Activated naive CD8-positive, alpha-beta T cell treated with anti-CD3 and anti-CD28 coated beads for 36 hours (primary cell): ENCODE results near the gene NADK. TPM values are rescaled to one million over a fixed set of nuclear protein-coding genes. Genes with fewer than 3 reads are reported as not detected.
A peak's percentile ranks its signal among the peaks of the same experiment; 100 is the strongest.
"Not testable (repeated sequence)": the region's sequence is repeated elsewhere in the genome, so short reads cannot be mapped to it uniquely, and the experiment has no call there.

Experiments used
- DNase-seq: peaks from one replicate; pipeline ENCODE4 v3.0.0; 2021
- H3K27ac Mint-ChIP-seq: one replicate; pipeline ENCODE4 v1.8.0; 2022; ENCODE audit warnings: mild to moderate bottlenecking, moderate library complexity, mixed read lengths
- H3K27me3 Mint-ChIP-seq: one replicate; pipeline ENCODE4 v1.8.0; 2022; ENCODE audit warnings: mild to moderate bottlenecking, mixed read lengths
- H3K36me3 Mint-ChIP-seq: one replicate; pipeline ENCODE4 v1.8.0; 2021; ENCODE audit warnings: mild to moderate bottlenecking, mixed read lengths
- H3K4me1 Mint-ChIP-seq: one replicate; pipeline ENCODE4 v1.8.0; 2021; ENCODE audit warnings: mixed read lengths
- H3K4me3 Mint-ChIP-seq: one replicate; pipeline ENCODE4 v1.8.0; 2022; ENCODE audit warnings: mild to moderate bottlenecking, moderate library complexity, mixed read lengths
- H3K9me3 Mint-ChIP-seq: one replicate; pipeline ENCODE4 v1.8.0; 2022; ENCODE audit warnings: mixed read lengths
- total RNA-seq, 2 experiments: library from RNA; stranded (reverse); gene quantifications; one replicate each; pipeline ENCODE4 v1.2.3, GENCODE V29; 2021

The NADK gene
- total RNA-seq, 2 experiments from 2014 or later = 74.7 to 77.1 TPM

GRCh38 chr1:1749941-1750340, 28.3 kb downstream of the NADK start:
- not testable (repeated sequence) for H3K27me3 Mint-ChIP-seq

GRCh38 chr1:1748686-1749321, 29.5 kb downstream of the NADK start:
- Mint-ChIP-seq H3K36me3 (no peaks in the 10 kb centered on the region), H3K4me3 (peak overlapping the region; percentile 34), H3K9me3 (no peaks in the 10 kb centered on the region), H3K27ac (no peak overlapping the region), H3K4me1 (peaks cover 5% of the 10 kb centered on the region), H3K27me3 (no peaks in the 10 kb centered on the region)
- DNase-seq = no peak

More at GRCh38 chr1:1749941-1750340, 28.3 kb downstream of the NADK start:
- not testable (repeated sequence) for H3K4me1 Mint-ChIP-seq, H3K4me3 Mint-ChIP-seq, H3K27ac Mint-ChIP-seq, H3K36me3 Mint-ChIP-seq, H3K9me3 Mint-ChIP-seq, DNase-seq

- not testable (repeated sequence) for H3K27me3 Mint-ChIP-seq, H3K27ac Mint-ChIP-seq, H3K9me3 Mint-ChIP-seq, H3K4me1 Mint-ChIP-seq, DNase-seq, H3K36me3 Mint-ChIP-seq
- peak overlapping the region; percentile 22 for H3K4me3 Mint-ChIP-seq
Observed at GRCh38 chr1:1746566-1746909, 31.7 kb downstream of the NADK start.

- H3K27ac Mint-ChIP-seq = peak overlapping the region; percentile 90
- H3K9me3 Mint-ChIP-seq, H3K36me3 Mint-ChIP-seq, H3K27me3 Mint-ChIP-seq, H3K4me1 Mint-ChIP-seq: not testable (repeated sequence)
- peak overlapping the region; percentile 69 for H3K4me3 Mint-ChIP-seq
- DNase-seq = peak; percentile 89
Observed at GRCh38 chr1:1745651-1746565, 32.4 kb downstream of the NADK start.

GRCh38 chr1:1742529-1742928, 35.7 kb downstream of the NADK start:
- DNase-seq, H3K36me3 Mint-ChIP-seq, H3K9me3 Mint-ChIP-seq, H3K27ac Mint-ChIP-seq, H3K27me3 Mint-ChIP-seq, H3K4me1 Mint-ChIP-seq: not testable (repeated sequence)
- peak overlapping the region; percentile 22 for H3K4me3 Mint-ChIP-seq

GRCh38 chr1:1741013-1741412, 37.3 kb downstream of the NADK start:
- H3K4me1 Mint-ChIP-seq, H3K27ac Mint-ChIP-seq, H3K27me3 Mint-ChIP-seq, H3K4me3 Mint-ChIP-seq, H3K36me3 Mint-ChIP-seq, H3K9me3 Mint-ChIP-seq, DNase-seq: not testable (repeated sequence)

- not testable (repeated sequence) for H3K9me3 Mint-ChIP-seq, DNase-seq, H3K36me3 Mint-ChIP-seq
Observed at GRCh38 chr1:1738799-1739337, 39.4 kb downstream of the NADK start.

GRCh38 chr1:1737675-1738590, 40.3 kb downstream of the NADK start:
- H3K36me3 Mint-ChIP-seq, H3K4me1 Mint-ChIP-seq, DNase-seq, H3K4me3 Mint-ChIP-seq, H3K9me3 Mint-ChIP-seq, H3K27ac Mint-ChIP-seq, H3K27me3 Mint-ChIP-seq: not testable (repeated sequence)

More at GRCh38 chr1:1738799-1739337, 39.4 kb downstream of the NADK start:
- H3K4me3 Mint-ChIP-seq, H3K27me3 Mint-ChIP-seq, H3K27ac Mint-ChIP-seq, H3K4me1 Mint-ChIP-seq: not testable (repeated sequence)

GRCh38 chr1:1732381-1732780, 45.9 kb downstream of the NADK start:
- Mint-ChIP-seq H3K4me3 (no peak overlapping the region), H3K4me1 (peaks cover 4% of the 10 kb centered on the region), H3K27ac (no peak overlapping the region), H3K9me3 (no peaks in the 10 kb centered on the region), H3K27me3 (no peaks in the 10 kb centered on the region), H3K36me3 (peaks cover 6% of the 10 kb centered on the region)
- no peak for DNase-seq

- Mint-ChIP-seq H3K9me3 (no peaks in the 10 kb centered on the region), H3K27me3 (no peaks in the 10 kb centered on the region), H3K27ac (no peak overlapping the region), H3K4me1 (peaks cover 4% of the 10 kb centered on the region), H3K4me3 (no peak overlapping the region), H3K36me3 (peaks cover 6% of the 10 kb centered on the region)
- no peak for DNase-seq
Observed at GRCh38 chr1:1730870-1731269, 47.4 kb downstream of the NADK start.

- not testable (repeated sequence) for H3K9me3 Mint-ChIP-seq, H3K36me3 Mint-ChIP-seq, H3K4me1 Mint-ChIP-seq, DNase-seq, H3K27me3 Mint-ChIP-seq, H3K27ac Mint-ChIP-seq, H3K4me3 Mint-ChIP-seq
Observed at GRCh38 chr1:1730230-1730629, 48.0 kb downstream of the NADK start.

- H3K4me1 Mint-ChIP-seq, H3K9me3 Mint-ChIP-seq, H3K27ac Mint-ChIP-seq, H3K4me3 Mint-ChIP-seq, H3K36me3 Mint-ChIP-seq, DNase-seq, H3K27me3 Mint-ChIP-seq: not testable (repeated sequence)
Observed at GRCh38 chr1:1729116-1729816, 49.0 kb downstream of the NADK start.

GRCh38 chr1:1728308-1729005, 49.8 kb downstream of the NADK start:
- H3K4me3 Mint-ChIP-seq, H3K36me3 Mint-ChIP-seq: not testable (repeated sequence)

GRCh38 chr1:1727131-1727651, 51.1 kb downstream of the NADK start:
- not testable (repeated sequence) for DNase-seq, H3K36me3 Mint-ChIP-seq, H3K4me1 Mint-ChIP-seq, H3K9me3 Mint-ChIP-seq, H3K27me3 Mint-ChIP-seq
- Mint-ChIP-seq H3K27ac (peak overlapping the region; percentile 20), H3K4me3 (peak overlapping the region; percentile 7)

More at GRCh38 chr1:1728308-1729005, 49.8 kb downstream of the NADK start:
- not testable (repeated sequence) for H3K9me3 Mint-ChIP-seq, DNase-seq, H3K4me1 Mint-ChIP-seq, H3K27me3 Mint-ChIP-seq
- H3K27ac Mint-ChIP-seq = peak overlapping the region; percentile 23
